SK-N-SH (cell line): ENCODE measurements around the gene CPLANE1. TPM values are rescaled to one million over a fixed set of nuclear protein-coding genes. Genes with fewer than 3 reads are reported as not detected.
"Not testable (repeated sequence)": the region's sequence is repeated elsewhere in the genome, so short reads cannot be mapped to it uniquely, and the experiment has no call there.

Source experiments
- CTCF ChIA-PET: fragments of 300-600, 350-600 bp; formaldehyde crosslinking; extraction: SDS; loops from one replicate; lab custom pipeline; 2021; lab: Yijun Ruan, JAX
- POLR2A ChIA-PET: fragments of 350-600 bp; sonication (Branson Sonifier 250); formaldehyde crosslinking; extraction: SDS; loops from one replicate; lab custom pipeline; 2020; ENCODE audit warnings: antibody characterized with exemption, inconsistent platforms; lab: Yijun Ruan, JAX
- DNase-seq: peaks from one replicate; pipeline ENCODE4 v3.0.0; 2012
- H2AFZ ChIP-seq: fragments of 200-600 bp; sonication (generic); 2 replicates; pipeline ENCODE4 v1.8.1; 2016; ENCODE audit warnings: antibody characterized with exemption, mild to moderate bottlenecking, low read depth
- H3F3A ChIP-seq: fragments of 200-600 bp; sonication (generic); replicated peaks from 2 replicates; pipeline ENCODE3; 2016; ENCODE audit warnings: antibody characterized with exemption, mild to moderate bottlenecking; ENCODE audit not compliant: insufficient read depth
- H3K27ac ChIP-seq, 2 experiments: fragments of 200-500 bp in 1 of 2; fragments of 200-600 bp in 1 of 2; sonication (Bioruptor generic) in 1 of 2; sonication (generic), shearing (Covaris generic) in 1 of 2; 2 replicates each; pipeline versions ENCODE4 v1.5.1 to v1.6.1; 2014 to 2016; ENCODE audit warnings: low read depth in 2 of 2, inconsistent platforms in 1 of 2, low read length in 1 of 2, mild to moderate bottlenecking in 1 of 2, mixed read lengths in 1 of 2
- H3K27me3 ChIP-seq: fragments of 200-600 bp; sonication (generic), shearing (Covaris generic); 2 replicates; pipeline ENCODE4 v1.6.1; 2016; ENCODE audit warnings: mixed run types; ENCODE audit not compliant: insufficient read depth
- H3K36me3 ChIP-seq, 2 experiments: fragments of 200-500 bp in 1 of 2; fragments of 200-600 bp in 1 of 2; sonication (Bioruptor generic) in 1 of 2; sonication (generic) in 1 of 2; replicated peaks in 1 of 2; 2 replicates each; pipeline versions ENCODE3 to v1.5.1; 2014 to 2016; ENCODE audit warnings: low read length in 1 of 2, mild to moderate bottlenecking in 1 of 2; ENCODE audit not compliant: insufficient read depth in 2 of 2, control insufficient read depth in 1 of 2
- H3K4me1 ChIP-seq, 2 experiments: fragments of 200-500 bp in 1 of 2; fragments of 200-600 bp in 1 of 2; sonication (Bioruptor generic) in 1 of 2; sonication (generic), shearing (Covaris generic) in 1 of 2; 2 replicates each; pipeline versions ENCODE4 v1.5.1 to v1.6.1; 2014 to 2016; ENCODE audit warnings: low read depth in 1 of 2, low read length in 1 of 2, mixed run types in 1 of 2; ENCODE audit not compliant: insufficient read depth in 2 of 2, control insufficient read depth in 1 of 2
- H3K4me2 ChIP-seq: fragments of 200-600 bp; sonication (generic), shearing (Covaris generic); 2 replicates; pipeline ENCODE4 v1.6.1; 2017; ENCODE audit warnings: mixed run types
- H3K4me3 ChIP-seq, 2 experiments: fragments of 200-500 bp in 1 of 2; fragments of 200-600 bp in 1 of 2; sonication (Bioruptor generic) in 1 of 2; sonication (generic), shearing (Covaris generic) in 1 of 2; 2 replicates each; pipeline versions ENCODE4 v1.5.1 to v1.8.1; 2014 to 2016; ENCODE audit warnings: low read depth in 2 of 2, inconsistent platforms in 1 of 2, low read length in 1 of 2, mild to moderate bottlenecking in 1 of 2, mixed read lengths in 1 of 2, moderate library complexity in 1 of 2
- H3K79me2 ChIP-seq: fragments of 200-600 bp; sonication (generic); 2 replicates; pipeline ENCODE4 v1.8.1; 2017; ENCODE audit warnings: mild to moderate bottlenecking; ENCODE audit not compliant: insufficient read depth
- H3K9ac ChIP-seq: fragments of 200-600 bp; sonication (generic); 2 replicates; pipeline ENCODE4 v1.6.1; 2017; ENCODE audit warnings: mixed run types
- H3K9me2 ChIP-seq: fragments of 200-600 bp; sonication (generic); 2 replicates; pipeline ENCODE4 v1.6.1; 2017; ENCODE audit warnings: mixed run types
- H3K9me3 ChIP-seq: fragments of 200-600 bp; sonication (generic); 2 replicates; pipeline ENCODE4 v1.6.1; 2017; ENCODE audit warnings: mixed run types, mild to moderate bottlenecking, moderate library complexity
- H4K20me1 ChIP-seq: fragments of 200-600 bp; sonication (generic); 2 replicates; pipeline ENCODE4 v1.6.1; 2017; ENCODE audit warnings: mild to moderate bottlenecking, mixed run types; ENCODE audit not compliant: insufficient read depth
- GATA2 ChIP-seq: sonication (generic); formaldehyde crosslinking; IDR thresholded peaks from 2 replicates; pipeline ENCODE4 v1.5.0; 2020; ENCODE audit warnings: mild to moderate bottlenecking, missing genetic modification reagents
- NFIC ChIP-seq: IDR thresholded peaks from 2 replicates; pipeline ENCODE4 v1.4.0; 2012; ENCODE audit warnings: borderline replicate concordance
- RAD21 ChIP-seq: IDR thresholded peaks from 2 replicates; pipeline ENCODE4 v1.6.1; 2012; ENCODE audit warnings: mild to moderate bottlenecking, low read length
- RCOR1 ChIP-seq: fragments of 150-350 bp; IDR thresholded peaks from 2 replicates; pipeline ENCODE4 v1.6.1; 2017; ENCODE audit warnings: antibody characterized with exemption, low read length
- WGBS: methylation state at CpG from one replicate; pipeline ENCODE4 v1.1.6; 2017; ENCODE audit warnings: low lambda C conversion rate; 5-methylcytosine and 5-hydroxymethylcytosine counted together
- polyA plus RNA-seq, 3 experiments: library from polyadenylated mRNA; depleted of rRNA; stranded (reverse); fragments of >200 nt; gene quantifications; 2 replicates each; pipeline ENCODE4 v1.2.3, GENCODE V29; 2012
- TF ChIP-seq, protein P1 (sequence below): IDR thresholded peaks from 2 replicates; pipeline ENCODE4 v1.4.0; 2012; ENCODE audit warnings: low read depth, borderline replicate concordance
- TF ChIP-seq, protein P2 (sequence below): fragments of 200-600 bp; sonication (generic); IDR thresholded peaks from 2 replicates; pipeline ENCODE4 v1.6.1; 2017; ENCODE audit warnings: antibody characterized with exemption, mild to moderate bottlenecking, moderate library complexity

CPLANE1 gene
- polyA plus RNA-seq, 1 of the 3 experiments (the other 2 are of a cell fraction), result 3.6 TPM

DNA sequence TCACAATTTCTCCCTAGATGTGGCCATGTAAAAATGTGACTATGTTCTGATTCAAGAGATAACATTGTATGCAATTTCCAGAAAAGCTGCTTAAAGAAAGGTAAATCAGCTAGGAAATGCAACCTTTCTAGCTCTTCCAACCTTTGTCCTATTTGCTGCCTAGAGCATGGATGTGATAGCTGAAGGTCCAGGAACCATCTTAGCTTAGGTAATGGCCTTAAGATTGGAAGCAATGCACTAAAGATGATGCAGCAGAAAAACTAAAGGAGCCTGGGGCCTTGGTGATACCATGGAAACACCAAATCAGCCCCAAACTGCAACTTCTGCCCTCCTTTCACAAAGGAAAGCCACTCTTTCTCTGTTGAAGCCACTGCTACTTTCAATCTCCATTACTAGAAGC, 27.0 kb downstream of the CPLANE1 start:
- CTCF ChIA-PET, result no interaction called here
- H3K27ac ChIP-seq, result no peak overlapping the region

DNA sequence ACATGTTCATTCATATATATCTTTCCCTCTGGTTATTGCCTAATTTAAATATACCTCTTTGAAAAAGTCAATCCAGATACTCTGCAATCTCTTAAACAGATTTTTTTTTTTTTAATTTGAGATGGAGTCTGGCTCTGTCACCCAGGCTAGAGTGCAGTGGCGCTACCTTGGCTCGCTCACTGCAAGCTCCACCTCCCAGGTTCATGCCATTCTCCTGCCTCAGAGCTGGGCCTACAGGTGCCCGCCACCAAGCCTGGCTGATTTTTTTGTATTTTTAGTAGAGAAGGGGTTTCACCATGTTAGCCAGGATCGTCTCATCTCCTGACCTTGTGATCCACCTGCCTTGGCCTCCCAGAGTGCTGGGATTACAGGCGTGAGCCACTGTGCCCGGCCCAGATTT, 28.8 kb downstream of the CPLANE1 start:
- H3K9me3 ChIP-seq, H3K4me1 ChIP-seq, H3K4me2 ChIP-seq, POLR2A ChIA-PET, DNase-seq, H2AFZ ChIP-seq, H3K9ac ChIP-seq, H3K9me2 ChIP-seq, H3K79me2 ChIP-seq, H3K27ac ChIP-seq, H3K27me3 ChIP-seq, H3K4me3 ChIP-seq, H4K20me1 ChIP-seq, CTCF ChIA-PET, H3F3A ChIP-seq: not testable (repeated sequence)
- peaks cover 35 to 60% of the 10 kb centered on the region in 2 experiments for H3K36me3 ChIP-seq
- 100% methylated on average over 6 of the region's 6 CpGs for WGBS

More for the DNA sequence above, 27.0 kb downstream of the CPLANE1 start:
- Histone ChIP-seq H3K4me2 (no peak overlapping the region), H3K4me3 (no peak overlapping the region), H3K27me3 (no peaks in the 10 kb centered on the region), H3K9ac (no peak overlapping the region), H3K9me2 (no peaks in the 10 kb centered on the region), H3K36me3 (peaks cover 48 to 68% of the 10 kb centered on the region in 2 experiments), H3K79me2 (0 out of 2 replicates have a peak, but pooled peaks cover 3% of the 10 kb centered on the region), H3K4me1 (no peaks in the 10 kb centered on the region; a peak in 1 of 4 replicates), H3K9me3 (no peaks in the 10 kb centered on the region), H4K20me1 (no peaks in the 10 kb centered on the region), H3F3A (no peaks in the 10 kb centered on the region), H2AFZ (no peak overlapping the region)
- POLR2A ChIA-PET, result no interaction called here
- no peak for DNase-seq
- TF ChIP-seq RCOR1 (no peak), NFIC (no peak), GATA2 (CRISPR knock-in tag) (no peak), RAD21 (no peak)
- TF ChIP-seq, protein P1, sequence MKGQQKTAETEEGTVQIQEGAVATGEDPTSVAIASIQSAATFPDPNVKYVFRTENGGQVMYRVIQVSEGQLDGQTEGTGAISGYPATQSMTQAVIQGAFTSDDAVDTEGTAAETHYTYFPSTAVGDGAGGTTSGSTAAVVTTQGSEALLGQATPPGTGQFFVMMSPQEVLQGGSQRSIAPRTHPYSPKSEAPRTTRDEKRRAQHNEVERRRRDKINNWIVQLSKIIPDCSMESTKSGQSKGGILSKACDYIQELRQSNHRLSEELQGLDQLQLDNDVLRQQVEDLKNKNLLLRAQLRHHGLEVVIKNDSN, result no peak
- TF ChIP-seq, all 33 proteins: peak for 0

DNA sequence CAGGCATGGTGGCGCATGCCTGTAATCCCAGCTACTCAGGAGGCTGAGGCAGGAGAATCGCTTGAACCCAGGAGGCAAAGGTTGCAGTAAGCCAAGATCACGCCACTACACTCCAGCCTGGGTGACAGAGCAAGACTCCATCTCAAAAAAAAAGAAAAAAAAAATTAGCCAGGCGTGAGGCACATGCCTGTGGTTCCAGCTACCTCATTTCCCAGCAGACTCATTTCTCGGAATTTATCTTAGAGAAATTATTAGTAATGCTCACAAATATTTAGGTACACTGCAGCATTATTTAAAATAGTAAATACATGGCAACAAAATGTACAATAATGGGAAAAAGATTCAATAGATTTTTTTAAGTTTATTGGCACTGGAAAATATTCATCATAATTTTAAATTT, 29.8 kb downstream of the CPLANE1 start:
- CTCF ChIA-PET, H3K9me2 ChIP-seq, H3K4me1 ChIP-seq, H3K4me2 ChIP-seq, H3K9ac ChIP-seq, H4K20me1 ChIP-seq, H3K79me2 ChIP-seq, H3F3A ChIP-seq, H3K27ac ChIP-seq, H2AFZ ChIP-seq, DNase-seq, H3K9me3 ChIP-seq, H3K27me3 ChIP-seq, POLR2A ChIA-PET, H3K4me3 ChIP-seq: not testable (repeated sequence)
- 95% methylated on average over 5 of the region's 5 CpGs for WGBS
- peaks cover 32 to 59% of the 10 kb centered on the region in 2 experiments for H3K36me3 ChIP-seq

DNA sequence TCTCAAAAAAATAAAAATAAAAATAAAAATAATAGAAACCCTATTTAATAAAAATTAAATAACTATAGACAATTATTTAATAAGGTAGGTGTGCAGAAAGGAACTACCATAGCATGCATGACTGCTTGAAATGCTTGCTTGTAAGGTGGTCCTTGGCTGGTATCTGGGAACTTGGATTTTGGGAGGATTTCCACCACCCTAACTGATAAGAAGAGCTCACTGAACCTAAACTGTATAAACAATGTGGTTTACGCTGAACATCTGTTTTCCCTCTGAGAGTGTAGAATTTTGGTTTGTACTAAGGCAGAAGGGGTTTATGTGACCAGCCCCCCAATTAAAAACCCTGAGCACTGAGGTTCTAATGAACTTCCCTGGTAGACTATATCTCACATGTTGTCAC, 31.2 kb downstream of the CPLANE1 start:
- Histone ChIP-seq H3K4me2 (no peak overlapping the region), H3K9ac (no peak overlapping the region), H3K4me1 (no peaks in the 10 kb centered on the region), H3K27ac (no peak overlapping the region), H2AFZ (no peak overlapping the region), H3K4me3 (no peak overlapping the region), H3K9me2 (no peaks in the 10 kb centered on the region), H3F3A (peaks cover 3% of the 10 kb centered on the region), H3K79me2 (no peaks in the 10 kb centered on the region), H3K27me3 (no peaks in the 10 kb centered on the region), H3K9me3 (no peaks in the 10 kb centered on the region), H4K20me1 (no peaks in the 10 kb centered on the region), H3K36me3 (peaks cover 23 to 58% of the 10 kb centered on the region in 2 experiments)
- POLR2A ChIA-PET, result no interaction called here
- WGBS, result 92% methylated on average over 1 of the region's 1 CpG
- CTCF ChIA-PET, result no interaction called here
- DNase-seq, result no peak
- TF ChIP-seq, protein P2, sequence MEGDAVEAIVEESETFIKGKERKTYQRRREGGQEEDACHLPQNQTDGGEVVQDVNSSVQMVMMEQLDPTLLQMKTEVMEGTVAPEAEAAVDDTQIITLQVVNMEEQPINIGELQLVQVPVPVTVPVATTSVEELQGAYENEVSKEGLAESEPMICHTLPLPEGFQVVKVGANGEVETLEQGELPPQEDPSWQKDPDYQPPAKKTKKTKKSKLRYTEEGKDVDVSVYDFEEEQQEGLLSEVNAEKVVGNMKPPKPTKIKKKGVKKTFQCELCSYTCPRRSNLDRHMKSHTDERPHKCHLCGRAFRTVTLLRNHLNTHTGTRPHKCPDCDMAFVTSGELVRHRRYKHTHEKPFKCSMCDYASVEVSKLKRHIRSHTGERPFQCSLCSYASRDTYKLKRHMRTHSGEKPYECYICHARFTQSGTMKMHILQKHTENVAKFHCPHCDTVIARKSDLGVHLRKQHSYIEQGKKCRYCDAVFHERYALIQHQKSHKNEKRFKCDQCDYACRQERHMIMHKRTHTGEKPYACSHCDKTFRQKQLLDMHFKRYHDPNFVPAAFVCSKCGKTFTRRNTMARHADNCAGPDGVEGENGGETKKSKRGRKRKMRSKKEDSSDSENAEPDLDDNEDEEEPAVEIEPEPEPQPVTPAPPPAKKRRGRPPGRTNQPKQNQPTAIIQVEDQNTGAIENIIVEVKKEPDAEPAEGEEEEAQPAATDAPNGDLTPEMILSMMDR, result no peak
